IPS-20b (cell line): ENCODE measurements around the gene CSTF1.
"Not testable (repeated sequence)": the region's sequence is repeated elsewhere in the genome, so short reads cannot be mapped to it uniquely, and the experiment has no call there.

Source experiments
- H3K27ac ChIP-seq: one replicate; pipeline ENCODE4 v1.5.1; 2013; ENCODE audit warnings: low read length
- H3K27me3 ChIP-seq: 2 replicates; pipeline ENCODE4 v1.6.1; 2013; ENCODE audit warnings: mild to moderate bottlenecking, low read length, inconsistent platforms; ENCODE audit not compliant: insufficient read depth
- H3K36me3 ChIP-seq: 2 replicates; pipeline ENCODE4 v1.6.1; 2013; ENCODE audit warnings: low read depth, mild to moderate bottlenecking, inconsistent platforms, low read length, moderate library complexity; ENCODE audit not compliant: insufficient read depth
- H3K4me1 ChIP-seq: 2 replicates; pipeline ENCODE4 v1.6.1; 2013; ENCODE audit warnings: mild to moderate bottlenecking, control low read depth, inconsistent platforms, low read length, moderate library complexity; ENCODE audit not compliant: insufficient read depth
- H3K4me3 ChIP-seq: 2 replicates; pipeline ENCODE4 v1.5.1; 2013; ENCODE audit warnings: mild to moderate bottlenecking, low read length, inconsistent platforms
- H3K9ac ChIP-seq: 2 replicates; pipeline ENCODE4 v1.6.1; 2013; ENCODE audit warnings: low read depth, mild to moderate bottlenecking, inconsistent platforms, low read length, moderate library complexity
- H3K9me3 ChIP-seq: 2 replicates; pipeline ENCODE4 v1.6.1; 2013; ENCODE audit warnings: mild to moderate bottlenecking, low read depth, low read length, inconsistent platforms; ENCODE audit not compliant: insufficient read depth

The CSTF1 gene

GRCh38 chr20:56372850-56373249, 19.6 kb upstream of the CSTF1 start:
- peaks cover 94% of the 10 kb centered on the region for H3K36me3 ChIP-seq
- H3K27ac ChIP-seq: no peak overlapping the region
- no peak overlapping the region for H3K4me3 ChIP-seq
- H3K27me3 ChIP-seq: no peaks in the 10 kb centered on the region
- H3K9me3 ChIP-seq: no peaks in the 10 kb centered on the region
- no peak overlapping the region for H3K9ac ChIP-seq
- no peaks in the 10 kb centered on the region for H3K4me1 ChIP-seq

GRCh38 chr20:56373942-56374341, 18.5 kb upstream of the CSTF1 start:
- Histone ChIP-seq H3K9me3 (no peaks in the 10 kb centered on the region), H3K36me3 (peaks cover 99% of the 10 kb centered on the region), H3K9ac (no peak overlapping the region), H3K4me1 (no peaks in the 10 kb centered on the region), H3K4me3 (no peak overlapping the region), H3K27me3 (no peaks in the 10 kb centered on the region), H3K27ac (no peak overlapping the region)

- no peak overlapping the region for H3K27ac ChIP-seq
- no peaks in the 10 kb centered on the region for H3K27me3 ChIP-seq
- no peak overlapping the region for H3K4me3 ChIP-seq
- H3K9me3 ChIP-seq: no peaks in the 10 kb centered on the region
- H3K9ac ChIP-seq: no peak overlapping the region
- H3K36me3 ChIP-seq: peaks cover 94% of the 10 kb centered on the region
- no peaks in the 10 kb centered on the region for H3K4me1 ChIP-seq
These were observed 16.1 kb upstream of the CSTF1 start for GRCh38 chr20:56376331-56376730.

- H3K27me3 ChIP-seq: no peaks in the 10 kb centered on the region
- no peak overlapping the region for H3K9ac ChIP-seq
- no peak overlapping the region for H3K27ac ChIP-seq
- no peaks in the 10 kb centered on the region for H3K9me3 ChIP-seq
- no peak overlapping the region for H3K4me3 ChIP-seq
- H3K4me1 ChIP-seq: no peaks in the 10 kb centered on the region
- H3K36me3 ChIP-seq: peaks cover 94% of the 10 kb centered on the region
These were observed 14.1 kb upstream of the CSTF1 start for GRCh38 chr20:56378386-56378785.

GRCh38 chr20:56380375-56380774, 12.1 kb upstream of the CSTF1 start:
- Histone ChIP-seq H3K9ac (no peak overlapping the region), H3K36me3 (peaks cover 94% of the 10 kb centered on the region), H3K9me3 (no peaks in the 10 kb centered on the region), H3K27me3 (no peaks in the 10 kb centered on the region), H3K4me1 (no peaks in the 10 kb centered on the region), H3K27ac (no peak overlapping the region), H3K4me3 (no peak overlapping the region)

- no peaks in the 10 kb centered on the region for H3K9me3 ChIP-seq
- H3K27me3 ChIP-seq: no peaks in the 10 kb centered on the region
- no peaks in the 10 kb centered on the region for H3K4me1 ChIP-seq
- H3K9ac ChIP-seq: no peak overlapping the region
- no peak overlapping the region for H3K4me3 ChIP-seq
- no peak overlapping the region for H3K27ac ChIP-seq
- H3K36me3 ChIP-seq: peaks cover 94% of the 10 kb centered on the region
These were observed 10.9 kb upstream of the CSTF1 start for GRCh38 chr20:56381501-56381900.

GRCh38 chr20:56382696-56383095, 9.7 kb upstream of the CSTF1 start:
- H3K27me3 ChIP-seq: no peaks in the 10 kb centered on the region
- no peak overlapping the region for H3K4me3 ChIP-seq
- H3K9me3 ChIP-seq: no peaks in the 10 kb centered on the region
- H3K27ac ChIP-seq: no peak overlapping the region
- H3K36me3 ChIP-seq: peaks cover 92% of the 10 kb centered on the region
- H3K4me1 ChIP-seq: no peaks in the 10 kb centered on the region
- H3K9ac ChIP-seq: no peak overlapping the region

- no peaks in the 10 kb centered on the region for H3K27me3 ChIP-seq
- no peak overlapping the region for H3K4me3 ChIP-seq
- H3K27ac ChIP-seq: no peak overlapping the region
- H3K9me3 ChIP-seq: no peaks in the 10 kb centered on the region
- no peaks in the 10 kb centered on the region for H3K4me1 ChIP-seq
- H3K36me3 ChIP-seq: peaks cover 92% of the 10 kb centered on the region
- H3K9ac ChIP-seq: no peak overlapping the region
These were observed 9.1 kb upstream of the CSTF1 start for GRCh38 chr20:56383334-56383733.

GRCh38 chr20:56385130-56385529, 7.3 kb upstream of the CSTF1 start:
- Histone ChIP-seq H3K36me3 (peaks cover 97% of the 10 kb centered on the region), H3K9ac (no peak overlapping the region), H3K4me1 (no peaks in the 10 kb centered on the region), H3K27ac (no peak overlapping the region), H3K4me3 (no peak overlapping the region), H3K9me3 (no peaks in the 10 kb centered on the region), H3K27me3 (no peaks in the 10 kb centered on the region)

- 0 out of 2 replicates have a peak, but pooled peaks cover 5% of the 10 kb centered on the region for H3K4me1 ChIP-seq
- H3K27ac ChIP-seq: no peak overlapping the region
- H3K9me3 ChIP-seq: no peaks in the 10 kb centered on the region
- no peaks in the 10 kb centered on the region for H3K27me3 ChIP-seq
- no peak overlapping the region for H3K4me3 ChIP-seq
- peaks cover 89% of the 10 kb centered on the region for H3K36me3 ChIP-seq
- H3K9ac ChIP-seq: no peak overlapping the region
These were observed 6.2 kb upstream of the CSTF1 start for GRCh38 chr20:56386219-56386618.

GRCh38 chr20:56388882-56389281, 3.6 kb upstream of the CSTF1 start:
- no peaks in the 10 kb centered on the region for H3K27me3 ChIP-seq
- H3K9me3 ChIP-seq: no peaks in the 10 kb centered on the region
- H3K36me3 ChIP-seq: peaks cover 63% of the 10 kb centered on the region
- H3K4me1 ChIP-seq: peaks cover 10% of the 10 kb centered on the region; the same call in 1 of the 2 replicates
- no peak overlapping the region for H3K27ac ChIP-seq
- H3K4me3 ChIP-seq: no peak overlapping the region
- H3K9ac ChIP-seq: no peak overlapping the region

- Histone ChIP-seq H3K4me1 (peaks cover 10% of the 10 kb centered on the region; the same call in 1 of the 2 replicates), H3K27ac (no peak overlapping the region), H3K4me3 (no peak overlapping the region), H3K27me3 (no peaks in the 10 kb centered on the region), H3K9ac (no peak overlapping the region), H3K9me3 (no peaks in the 10 kb centered on the region), H3K36me3 (peaks cover 54% of the 10 kb centered on the region)
These were observed 2.6 kb upstream of the CSTF1 start for GRCh38 chr20:56389807-56390206.

- not testable (repeated sequence) for H3K27me3 ChIP-seq, H3K9me3 ChIP-seq, H3K27ac ChIP-seq
- Histone ChIP-seq H3K36me3 (peaks cover 54% of the 10 kb centered on the region), H3K4me1 (peaks cover 10% of the 10 kb centered on the region; the same call in 1 of the 2 replicates), H3K9ac (peak overlapping the region; percentile 100; the same call in 1 of the 2 replicates), H3K4me3 (peak overlapping the region; percentile 98)
These were observed 2.0 kb upstream of the CSTF1 start for GRCh38 chr20:56390396-56390795.
